GM12878 (cell line): ENCODE measurements around the gene SATB2. TPM values are rescaled to one million over a fixed set of nuclear protein-coding genes. Genes with fewer than 3 reads are reported as not detected.

ENCODE experiments used
- ATAC-seq: fragments of 200-7000 bp; cut with Tn5 transposase; 3 replicates; pipeline ENCODE4 v1.9.1; 2020; ENCODE audit warnings: mild to moderate bottlenecking, moderate library complexity
- BruUV-seq: library from RNA; stranded (reverse); fragments of 400-500 nt; replicated peaks from 2 replicates; lab custom pipeline; 2021; lab: Mats Ljungman, UMichigan
- CTCF ChIA-PET: fragments of 300-600 bp; sonication (Branson Sonifier 250); formaldehyde crosslinking; extraction: SDS; loops from one replicate; lab custom pipeline; 2021; ENCODE audit warnings: inconsistent platforms; lab: Yijun Ruan, JAX
- POLR2A ChIA-PET: fragments of 350-600 bp; formaldehyde crosslinking; extraction: SDS; loops from one replicate; lab custom pipeline; 2021; ENCODE audit warnings: inconsistent platforms; lab: Charles Lee
- RAD21 ChIA-PET: fragments of 300-600 bp; sonication (Branson Sonifier 250); formaldehyde crosslinking; loops from one replicate; lab custom pipeline; 2023; ENCODE audit warnings: antibody characterized with exemption; ENCODE audit not compliant: unreplicated experiment; lab: Charles Lee
- SMC1A ChIA-PET: fragments of 300-600 bp; sonication (Branson Sonifier 250); formaldehyde crosslinking; loops from one replicate; lab custom pipeline; 2023; ENCODE audit not compliant: unreplicated experiment, uncharacterized antibody; lab: Charles Lee
- DNase-seq: peaks from one replicate; pipeline ENCODE4 v3.0.0-alpha.2; 2011; ENCODE audit warnings: low read depth, low spot score
- FAIRE-seq: peaks from 3 replicates; lab custom pipeline; 2011; peaks lifted over from hg19 to GRCh38; lab: Jason Lieb, UNC
- H2AFZ ChIP-seq: 2 replicates; pipeline ENCODE4 v1.6.0; 2011; ENCODE audit warnings: low read depth, low read length, control low read depth; ENCODE audit not compliant: control insufficient read depth
- H3K27ac ChIP-seq: 2 replicates; pipeline ENCODE4 v1.5.1; 2011; ENCODE audit warnings: control low read depth; ENCODE audit not compliant: control insufficient read depth, insufficient read depth
- H3K27me3 ChIP-seq, 2 experiments: replicated peaks in 1 of 2; 2 replicates each; pipeline versions ENCODE4 v1.6.0 to v1.6.1; 2011; ENCODE audit warnings: low read length in 1 of 2; ENCODE audit not compliant: control insufficient read depth in 2 of 2, insufficient read depth in 2 of 2
- H3K36me3 ChIP-seq, 2 experiments: 2 replicates each; pipeline ENCODE4 v1.5.1; 2011; ENCODE audit warnings: low read length in 1 of 2; ENCODE audit not compliant: control insufficient read depth in 2 of 2, insufficient read depth in 2 of 2
- H3K4me1 ChIP-seq: 2 replicates; pipeline ENCODE4 v1.6.1; 2011; ENCODE audit warnings: mild to moderate bottlenecking, low read length, moderate library complexity, mixed read lengths; ENCODE audit not compliant: control insufficient read depth, insufficient read depth
- H3K4me2 ChIP-seq: 2 replicates; pipeline ENCODE4 v1.6.0; 2011; ENCODE audit warnings: control low read depth; ENCODE audit not compliant: control insufficient read depth, insufficient read depth
- H3K4me3 ChIP-seq: fragments of 200-600 bp; sonication (generic); 2 replicates; pipeline ENCODE4 v1.5.1; 2016
- H3K79me2 ChIP-seq: 2 replicates; pipeline ENCODE4 v1.6.0; 2011; ENCODE audit warnings: low read length; ENCODE audit not compliant: control insufficient read depth, insufficient read depth
- H3K9ac ChIP-seq: 2 replicates; pipeline ENCODE4 v1.8.0; 2011; ENCODE audit warnings: low read length, control low read depth, mixed read lengths; ENCODE audit not compliant: control insufficient read depth, insufficient read depth
- H3K9me3 ChIP-seq: replicated peaks from 3 replicates; pipeline ENCODE4 v1.5.1; 2011; ENCODE audit warnings: mild to moderate bottlenecking, low read length; ENCODE audit not compliant: control insufficient read depth, insufficient read depth
- H4K20me1 ChIP-seq: 2 replicates; pipeline ENCODE4 v1.6.0; 2011; ENCODE audit not compliant: control insufficient read depth, insufficient read depth
- ATF7 ChIP-seq: fragments of 450-650 bp; IDR thresholded peaks from 2 replicates; pipeline ENCODE4 v1.6.1; 2016; ENCODE audit warnings: low read depth, mild to moderate bottlenecking
- CBFB ChIP-seq: IDR thresholded peaks from 2 replicates; pipeline ENCODE4 v1.6.1; 2016; ENCODE audit warnings: antibody characterized with exemption, low read depth
- E2F4 ChIP-seq: IDR thresholded peaks from 2 replicates; pipeline ENCODE4 v1.6.1; 2012; ENCODE audit warnings: low read depth, low read length, improper control_type of control experiment
- HDGF ChIP-seq: fragments of 450-650 bp; IDR thresholded peaks from 2 replicates; pipeline ENCODE4 v1.6.1; 2016; ENCODE audit warnings: antibody characterized with exemption
- NFXL1 ChIP-seq: fragments of 450-650 bp; IDR thresholded peaks from 2 replicates; pipeline ENCODE4 v1.6.1; 2017; ENCODE audit warnings: antibody characterized with exemption, mild to moderate bottlenecking, borderline replicate concordance
- WGBS: methylation state at CpG from one replicate; pipeline ENCODE4 v1.1.6; 2016; ENCODE audit warnings: low lambda C conversion rate; ENCODE audit not compliant: insufficient replicate concordance, insufficient coverage; ENCODE audit errors: missing lambda C conversion rate; 5-methylcytosine and 5-hydroxymethylcytosine counted together
- in situ Hi-C: fragments of 300-500 bp; cut with MboI; formaldehyde crosslinking; loops from 9 replicates; pipeline ENCODE4 v1.14.3; 2018; ENCODE audit warnings: mixed read lengths
- intact Hi-C: fragments of 100-400 bp; cut with micrococcal nuclease; formaldehyde crosslinking; loops from one replicate; pipeline ENCODE4 v1.14.2; 2022; ENCODE audit not compliant: unreplicated experiment
- polyA plus RNA-seq, 11 experiments: library from polyadenylated mRNA; depleted of rRNA in 4 of 11; unstranded in 6 of 11; stranded (reverse) in 5 of 11; fragments of >200 nt; fragmentation: Nextera tagmentation in 4 of 11; fragmentation: Illumina TruSeq in 1 of 11; extraction: Ambion mirVana in 4 of 11; extraction: Trizol in 1 of 11; gene quantifications; 1 replicate in 1 of 11; 2 replicates in 10 of 11; pipeline versions ENCODE4 v1.2.1 to v1.2.3, GENCODE V29; 2011 to 2016; ENCODE audit warnings: inconsistent platforms in 2 of 11, missing spikeins in 2 of 11, low read depth in 1 of 11
- total RNA-seq, 4 experiments: library from RNA; depleted of rRNA in 3 of 4; stranded (reverse); fragments of >200 nt in 3 of 4; fragmentation: Illumina TruSeq in 1 of 4; extraction: Trizol in 1 of 4; gene quantifications; 2 replicates each; pipeline versions ENCODE4 v1.2.1 to v1.2.3, GENCODE V29; 2013 to 2021

SATB2 gene
- total and polyA plus RNA-seq, 10 of the 15 experiments (the other 5 are each of a cell fraction or from before 2014, with no cell fraction given), result 0.03 to 0.56 (median 0.08) TPM; not detected in 3

GRCh38 chr2:199325881-199326280 is 131.9 kb downstream of the SATB2 start:
- intact Hi-C loops (no loop called here), in situ Hi-C loops (no loop called here)
- Histone ChIP-seq H3K9ac (no peak overlapping the region), H3K4me1 (no peaks in the 10 kb centered on the region), H3K36me3 (no peaks in the 10 kb centered on the region), H3K27me3 (no peaks in the 10 kb centered on the region), H3K4me3 (no peak overlapping the region), H3K79me2 (no peaks in the 10 kb centered on the region), H3K4me2 (no peak overlapping the region), H3K27ac (no peak overlapping the region), H4K20me1 (no peaks in the 10 kb centered on the region), H3K9me3 (no peaks in the 10 kb centered on the region), H2AFZ (no peak overlapping the region)
- FAIRE-seq (no peak), DNase-seq (no peak), ATAC-seq (no peak)
- SMC1A ChIA-PET, result interaction anchor here (0.9 to 1.0 kb wide), 2 partner anchors 11 to 16 kb away, joined by 3 to 4 read pairs; no protein-coding TSS in a partner anchor
- TF ChIP-seq NFXL1 (no peak), CBFB (no peak), E2F4 (no peak), ATF7 (no peak)
- CTCF ChIA-PET, result no interaction called here
- no TSS peak for BruUV-seq
- POLR2A ChIA-PET, result no interaction called here
- RAD21 ChIA-PET, result no interaction called here
- WGBS, result 0% methylated on average over 1 of the region's 1 CpG

- no peaks in the 10 kb centered on the region for H3K27me3 ChIP-seq
- no peaks in the 10 kb centered on the region for H4K20me1 ChIP-seq
- ChIA-PET RAD21 (no interaction called here), CTCF (interaction anchor here (1.4 kb wide), 1 partner anchor 17 kb away, joined by 3 read pairs; no protein-coding TSS in a partner anchor), POLR2A (no interaction called here), SMC1A (interaction anchor here (1.2 kb wide), 1 partner anchor 23 kb away, joined by 4 read pairs; no protein-coding TSS in a partner anchor)
- no peaks in the 10 kb centered on the region for H3K36me3 ChIP-seq
- H3K9me3 ChIP-seq, result no peaks in the 10 kb centered on the region
- in situ Hi-C loops, result no loop called here
- no peak overlapping the region for H3K27ac ChIP-seq
- no peaks in the 10 kb centered on the region for H3K79me2 ChIP-seq
- no peak overlapping the region for H3K9ac ChIP-seq
- ATAC-seq (no peak), FAIRE-seq (no peak), DNase-seq (no peak)
- no peak overlapping the region for H2AFZ ChIP-seq
- no peaks in the 10 kb centered on the region for H3K4me1 ChIP-seq
- TF ChIP-seq HDGF (no peak), ATF7 (no peak)
- no peak overlapping the region for H3K4me2 ChIP-seq
- no TSS peak for BruUV-seq
- no peak overlapping the region for H3K4me3 ChIP-seq
- intact Hi-C loops, result no loop called here
- WGBS, result 0% methylated on average over 1 of the region's 1 CpG
These were observed 135.6 kb downstream of the SATB2 start for GRCh38 chr2:199322151-199322550.
